ENCODE measurements around the gene OR9K2.
"Not testable (repeated sequence)": the region's sequence is repeated elsewhere in the genome, so short reads cannot be mapped to it uniquely, and the experiment has no call there.

Gene OR9K2

GRCh38 chr12:55126106-55126505 is at the start of gene OR9K2:
Gene OR9K2, plus strand, starts transcription at chr12:55126406. Its CDS starts 3,429 bp downstream, at chr12:55129835.
- DNase-seq (ENCODE audit: low read depth in 1 of 2, low spot score in 1 of 2) = no peak

- DNase-seq (ENCODE audit: low read depth in 1 of 2, low spot score in 1 of 2) = no peak
These were observed 33.6 kb upstream of the OR9K2 start for GRCh38 chr12:55092579-55092978.

GRCh38 chr12:55112378-55112875 is 13.8 kb upstream of the OR9K2 start:
- no peak for DNase-seq (ENCODE audit: low read depth in 1 of 2, low spot score in 1 of 2)

- DNase-seq (ENCODE audit: low read depth in 1 of 2, low spot score in 1 of 2) = no peak
These were observed 10.1 kb upstream of the OR9K2 start for GRCh38 chr12:55116152-55116551.

GRCh38 chr12:55132816-55133215 is 6.6 kb downstream of the OR9K2 start:
- DNase-seq (ENCODE audit: low read depth in 1 of 2, low spot score in 1 of 2) = no peak

- peak in 1 of 2 donors; percentile 8 for DNase-seq (ENCODE audit: low read depth in 1 of 2, low spot score in 1 of 2)
These were observed 16.7 kb downstream of the OR9K2 start for GRCh38 chr12:55142669-55143565.

- DNase-seq (ENCODE audit: low read depth in 1 of 2, low spot score in 1 of 2) = no peak
These were observed 17.3 kb downstream of the OR9K2 start for GRCh38 chr12:55143566-55143870.

GRCh38 chr12:55167010-55167640 is 40.9 kb downstream of the OR9K2 start:
- DNase-seq (ENCODE audit: low read depth in 1 of 2, low spot score in 1 of 2) = not testable (repeated sequence)

GRCh38 chr12:55171445-55171844 is 45.2 kb downstream of the OR9K2 start:
- DNase-seq (ENCODE audit: low read depth in 1 of 2, low spot score in 1 of 2) = no peak

GRCh38 chr12:55171846-55172245 is 45.6 kb downstream of the OR9K2 start:
- not testable (repeated sequence) for DNase-seq (ENCODE audit: low read depth in 1 of 2, low spot score in 1 of 2)

- no peak for DNase-seq (ENCODE audit: low read depth in 1 of 2, low spot score in 1 of 2)
These were observed 46.5 kb downstream of the OR9K2 start for GRCh38 chr12:55172686-55173085.

- no peak for DNase-seq (ENCODE audit: low read depth in 1 of 2, low spot score in 1 of 2)
These were observed 47.2 kb downstream of the OR9K2 start for GRCh38 chr12:55173456-55173855.

Measured in activated T-helper 1 cell treated with anti-CD3 and anti-CD28 coated beads, Interleukin-2, amount 50 U/mL, for 16 hours (primary cell).